Activated T-helper 1 cell treated with anti-CD3 and anti-CD28 coated beads, Interleukin-2, amount 50 U/mL, for 16 hours (primary cell): Measurements from ENCODE around the gene CTAG1B.
"Not testable (repeated sequence)": the region's sequence is repeated elsewhere in the genome, so short reads cannot be mapped to it uniquely, and the experiment has no call there.

ENCODE experiments used
- DNase-seq, 2 donors: peaks; one replicate each; pipeline ENCODE4 v3.0.0-alpha.2; 2020; ENCODE audit warnings: low read depth in 1 of 2, low spot score in 1 of 2

The CTAG1B gene

DNA sequence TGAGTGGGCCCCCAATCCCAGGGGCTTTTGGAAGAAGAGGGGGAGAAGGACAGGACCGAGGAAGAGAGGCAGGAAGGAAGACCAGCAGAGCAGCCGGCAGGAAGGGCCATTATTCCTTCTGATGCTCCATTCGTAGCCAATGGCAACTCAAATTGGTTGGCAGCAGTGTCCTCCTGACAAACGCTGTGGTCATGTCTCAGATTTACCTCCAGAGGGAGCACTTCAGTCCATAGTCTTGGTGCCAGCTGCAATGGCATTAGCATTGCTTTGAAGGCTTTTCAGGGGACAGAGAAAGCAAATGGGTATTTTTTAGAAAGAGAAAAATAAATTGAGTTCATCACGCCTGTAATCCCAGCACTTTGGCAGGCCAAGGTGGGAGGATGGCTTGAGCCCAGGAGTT, 9.9 kb upstream of the CTAG1B start:
- DNase-seq = not testable (repeated sequence)

DNA sequence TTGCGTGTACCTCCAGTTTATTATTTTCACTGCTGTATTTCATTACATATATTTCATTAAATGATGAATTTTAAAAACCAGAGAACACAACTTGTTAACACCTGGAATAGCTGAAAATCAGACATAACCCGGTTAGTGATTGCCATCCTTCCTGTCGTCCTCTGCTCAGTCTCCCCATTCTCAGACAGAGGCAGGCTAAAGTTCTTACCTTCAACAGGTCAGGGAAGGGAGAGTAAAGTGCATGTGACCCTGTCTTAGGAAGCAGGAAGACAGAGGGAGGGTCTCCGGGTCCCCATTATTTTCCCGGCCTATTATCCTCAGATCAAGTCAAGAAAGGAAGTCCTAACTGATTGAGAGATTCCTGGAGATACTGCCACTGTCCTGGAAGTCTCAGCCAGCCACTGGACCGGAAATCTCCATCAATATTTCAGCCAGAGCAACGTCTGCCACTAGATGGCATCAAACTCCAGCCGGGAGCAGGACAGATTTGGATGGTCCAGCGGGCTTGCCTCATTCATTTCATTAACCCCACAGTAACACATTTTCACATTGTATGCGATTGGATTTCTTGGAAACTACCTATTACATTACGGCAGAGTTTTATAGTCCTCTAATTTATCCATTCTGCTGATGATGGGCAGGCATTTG, 1.8 kb upstream of the CTAG1B start:
- DNase-seq = not testable (repeated sequence)

DNA sequence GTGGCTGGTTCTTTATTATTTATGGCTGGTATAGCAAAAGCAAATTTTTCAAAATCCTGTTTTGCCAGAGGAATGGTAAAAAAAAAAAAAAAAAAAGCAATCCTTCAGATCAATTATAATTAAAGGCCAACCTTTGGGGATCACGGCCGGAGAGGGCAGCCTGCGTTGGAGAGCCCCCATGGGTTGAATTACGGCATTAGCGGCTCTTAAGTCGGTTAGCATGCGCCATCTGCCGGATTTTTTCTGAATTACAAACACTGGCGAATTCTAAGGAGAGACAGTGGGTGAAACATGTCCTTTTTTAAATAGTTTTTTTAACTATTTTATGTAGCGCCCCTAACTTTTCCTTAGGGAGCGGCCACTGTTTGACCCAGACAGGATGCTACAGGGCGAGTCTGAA, 5.5 kb downstream of the CTAG1B start:
- DNase-seq = not testable (repeated sequence)

DNA sequence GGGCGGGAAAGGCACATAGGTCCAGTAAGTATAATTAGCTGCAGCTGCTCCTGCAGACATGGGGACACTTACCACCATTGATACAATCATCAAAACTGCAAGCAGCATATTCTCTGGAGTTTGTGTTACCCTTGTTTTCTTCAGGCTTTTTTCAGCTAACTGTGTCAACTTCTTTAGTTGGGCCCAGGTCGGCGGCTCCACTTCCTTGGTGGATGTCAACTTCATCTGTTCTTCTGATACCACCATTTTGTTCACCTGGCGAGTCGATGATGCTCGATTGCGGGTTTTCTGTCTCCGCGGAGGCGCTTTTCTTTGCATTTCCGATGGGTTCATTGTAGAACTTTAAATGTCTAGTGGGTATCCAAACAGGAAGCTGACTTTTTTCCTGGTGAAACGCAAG, 7.9 kb downstream of the CTAG1B start:
- DNase-seq = not testable (repeated sequence)

DNA sequence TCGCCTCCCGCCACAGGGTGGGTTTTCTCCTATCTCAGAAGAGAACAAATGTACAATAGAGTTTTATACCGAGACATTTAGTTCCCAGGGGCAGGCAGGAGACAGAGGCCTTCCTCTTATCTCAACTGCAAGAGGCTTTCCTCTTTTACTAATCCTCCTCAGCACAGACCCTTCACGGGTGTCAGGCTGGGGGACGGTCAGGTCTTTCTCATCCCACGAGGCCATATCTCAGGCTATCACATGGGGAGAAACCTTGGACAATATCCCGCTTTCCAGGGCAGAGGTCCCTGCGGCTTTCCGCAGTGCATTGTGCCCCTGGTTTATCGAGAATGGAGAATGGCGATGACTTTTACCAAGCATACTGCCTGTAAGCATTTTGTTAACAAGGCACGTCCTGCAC, 10.3 kb downstream of the CTAG1B start:
- not testable (repeated sequence) for DNase-seq

DNA sequence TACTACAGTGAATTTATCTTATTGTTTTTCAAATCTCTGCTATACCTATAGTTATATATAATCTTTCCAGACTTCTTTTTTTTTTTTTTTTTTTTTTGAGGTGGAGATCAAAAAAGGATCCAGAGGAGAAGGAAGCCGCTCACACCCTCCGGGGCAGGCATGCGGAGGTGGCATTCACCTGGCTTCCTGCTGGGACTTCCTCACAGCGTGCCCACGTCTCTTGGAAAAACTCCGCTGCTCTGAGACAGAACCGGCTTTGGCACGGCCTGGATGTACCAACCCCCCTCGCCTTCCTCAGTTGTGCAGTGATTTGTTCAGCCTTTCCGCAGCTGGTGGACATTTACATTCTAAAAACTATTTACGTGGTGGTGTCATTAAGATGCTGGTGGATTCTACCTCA, 11.1 kb downstream of the CTAG1B start:
- not testable (repeated sequence) for DNase-seq

DNA sequence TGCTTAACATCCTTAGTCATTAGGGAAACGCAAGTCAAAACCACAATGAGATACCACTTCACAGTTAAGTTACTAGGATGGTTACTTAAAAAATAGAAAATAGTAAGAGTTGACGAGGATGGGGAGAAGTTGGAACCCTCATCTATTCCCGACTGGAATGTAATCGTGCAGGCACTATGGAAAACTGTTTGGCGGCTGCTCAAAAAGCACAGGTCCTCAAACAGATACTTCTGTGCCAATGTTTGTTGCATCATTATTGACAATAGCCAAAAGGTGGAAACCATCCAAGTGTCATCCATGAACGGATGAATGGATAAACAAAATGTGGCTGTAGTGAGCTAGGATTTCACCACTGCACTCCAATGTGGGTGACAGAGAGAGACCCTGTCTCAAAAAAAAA, 11.7 kb downstream of the CTAG1B start:
- DNase-seq = no peak

DNA sequence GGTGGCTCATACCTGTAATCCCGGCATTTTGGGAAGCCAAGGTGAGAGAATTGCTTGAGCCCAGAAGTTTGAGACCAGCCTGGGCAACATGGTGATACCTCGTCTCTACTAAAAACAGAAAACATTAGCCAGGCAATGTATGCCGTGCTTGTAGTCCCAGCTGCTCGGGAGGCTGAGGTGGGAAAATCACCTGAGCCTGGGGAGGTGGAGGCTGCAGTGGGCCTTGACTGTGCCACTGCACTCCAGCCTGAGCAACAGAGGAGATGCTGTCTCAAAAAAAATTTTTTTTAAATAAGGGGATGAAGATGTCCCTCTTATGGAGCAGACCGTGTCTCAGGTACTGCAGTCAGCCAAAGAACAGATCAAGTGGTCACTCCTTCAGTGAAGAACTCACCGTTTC, 13.5 kb downstream of the CTAG1B start:
- DNase-seq = no peak

DNA sequence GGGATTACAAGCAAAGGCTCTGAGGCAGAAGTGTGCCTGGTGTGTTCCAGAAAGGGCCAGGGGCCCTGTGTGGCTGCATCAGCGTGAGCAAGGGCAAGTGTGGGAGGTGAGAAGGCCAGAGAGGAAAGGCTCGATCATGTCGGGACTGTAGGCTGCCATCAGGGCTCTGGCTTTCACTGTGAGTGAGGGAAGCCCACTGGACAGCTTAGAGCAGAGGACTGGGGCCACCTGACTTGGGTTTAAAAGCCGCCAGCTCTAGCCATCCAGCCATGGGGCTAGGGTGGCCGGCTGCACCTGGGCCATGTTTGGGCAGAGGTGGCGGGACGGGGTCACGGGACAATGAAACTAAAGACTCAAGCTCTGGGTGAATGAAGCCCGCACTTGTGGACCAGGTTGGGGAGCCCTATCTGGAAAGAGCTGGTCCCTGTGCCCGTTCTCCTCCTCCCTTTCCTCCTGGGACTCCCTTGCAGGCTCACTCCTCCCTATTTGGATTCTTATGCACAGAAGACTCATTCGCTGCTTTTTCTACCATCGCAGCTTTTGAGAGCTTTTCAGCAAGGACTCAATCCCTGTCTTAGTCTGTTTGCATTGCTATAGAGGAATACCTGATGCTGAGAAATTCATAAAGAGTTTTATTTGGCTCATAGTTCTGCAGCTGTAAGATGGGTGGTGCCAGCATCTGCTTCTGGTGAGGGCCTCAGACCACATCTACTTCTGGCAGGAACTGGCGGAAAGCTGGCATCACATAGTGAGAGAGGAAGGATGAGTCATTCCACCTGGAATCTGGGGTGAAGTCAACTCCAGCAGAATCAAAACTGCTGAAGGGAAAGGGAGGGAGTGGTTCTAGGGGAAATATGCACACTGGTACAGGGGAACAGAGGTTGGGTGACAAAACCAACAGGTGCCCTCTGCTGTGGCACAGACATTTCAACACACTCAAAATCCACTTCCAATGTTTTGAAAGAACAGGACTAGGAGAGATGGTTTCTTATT, 15.3 kb downstream of the CTAG1B start:
- DNase-seq = no peak

DNA sequence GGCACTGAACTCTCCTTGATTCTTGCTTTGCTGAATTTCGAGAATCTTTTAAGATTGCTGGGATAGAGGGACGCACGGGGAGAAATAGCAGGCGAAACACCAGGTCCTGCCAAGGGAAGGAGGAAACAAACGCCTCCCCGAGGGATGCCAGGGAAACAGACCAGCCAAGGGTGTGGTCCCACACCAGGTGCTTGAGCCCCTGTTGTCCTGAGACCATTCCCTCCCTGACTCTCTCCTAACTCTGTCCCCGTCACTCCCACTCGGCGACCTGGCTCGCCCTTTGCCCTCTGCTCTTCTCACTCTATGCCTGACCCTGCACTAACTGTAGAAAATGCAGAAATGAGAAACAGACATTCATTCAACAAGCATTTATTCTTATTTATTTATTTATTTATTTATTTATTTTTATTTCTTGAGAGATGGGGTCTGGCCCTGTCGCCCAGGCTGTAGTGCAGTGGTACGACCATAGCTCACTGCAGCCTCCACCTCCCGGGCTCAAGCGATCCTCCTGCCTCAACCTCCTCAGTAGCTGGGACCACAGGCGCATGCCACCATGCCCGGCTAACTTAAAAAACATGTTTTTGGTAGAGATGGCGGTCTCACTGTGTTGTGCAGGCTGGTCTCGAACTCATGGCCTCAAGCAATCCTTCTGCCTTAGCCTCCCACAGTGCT, 16.2 kb downstream of the CTAG1B start:
- no peak for DNase-seq

DNA sequence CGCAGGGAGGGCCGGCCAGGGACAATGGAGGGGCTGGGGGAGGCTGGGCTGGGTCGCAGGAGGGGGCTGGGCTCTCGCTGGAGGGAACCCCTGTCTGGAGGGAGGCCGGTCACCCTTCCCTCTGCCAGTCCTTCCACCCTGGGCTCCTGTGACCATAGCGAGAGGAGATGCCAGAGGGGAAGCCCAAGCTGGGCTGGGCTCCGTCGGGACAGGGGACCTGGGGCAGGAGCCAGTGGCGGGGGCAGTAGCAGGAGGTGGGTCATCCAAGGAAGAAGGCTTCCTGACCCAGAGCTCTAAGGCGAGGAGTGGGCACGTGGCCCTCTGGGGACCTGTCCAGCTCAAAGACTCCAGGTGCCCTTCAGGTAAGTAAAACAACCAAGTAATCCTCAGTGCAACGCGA, 16.9 kb downstream of the CTAG1B start:
- DNase-seq = no peak

DNA sequence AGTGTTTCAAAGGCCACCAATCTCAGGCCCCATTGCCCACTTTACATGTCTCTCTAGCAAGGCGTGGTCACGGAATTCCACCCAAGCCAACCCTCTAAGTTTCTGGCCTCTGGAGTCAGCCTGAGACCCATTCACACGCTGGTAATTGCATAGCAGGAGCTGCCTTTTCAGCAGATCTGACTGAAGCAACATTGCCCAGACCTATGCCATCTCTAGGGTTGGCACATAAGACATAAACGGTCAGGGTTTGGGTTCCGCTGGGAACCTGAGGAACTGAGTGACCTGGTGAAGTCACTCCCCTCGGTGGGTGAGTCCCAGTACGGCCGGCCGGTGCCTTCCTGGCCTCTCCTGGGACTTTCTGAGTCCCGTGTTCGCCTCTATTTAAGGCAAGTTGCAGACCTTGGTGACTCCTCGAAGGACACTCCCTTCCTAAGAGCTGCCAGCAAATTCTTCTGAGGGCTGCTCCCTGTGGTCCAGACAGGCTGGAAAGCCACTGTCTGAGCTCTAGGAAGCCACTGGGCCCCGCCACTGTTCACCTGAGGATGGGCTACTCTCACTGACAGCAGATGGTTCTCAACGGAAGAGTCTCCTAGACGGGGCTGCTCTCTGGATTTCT, 18.2 kb downstream of the CTAG1B start:
- no peak for DNase-seq

DNA sequence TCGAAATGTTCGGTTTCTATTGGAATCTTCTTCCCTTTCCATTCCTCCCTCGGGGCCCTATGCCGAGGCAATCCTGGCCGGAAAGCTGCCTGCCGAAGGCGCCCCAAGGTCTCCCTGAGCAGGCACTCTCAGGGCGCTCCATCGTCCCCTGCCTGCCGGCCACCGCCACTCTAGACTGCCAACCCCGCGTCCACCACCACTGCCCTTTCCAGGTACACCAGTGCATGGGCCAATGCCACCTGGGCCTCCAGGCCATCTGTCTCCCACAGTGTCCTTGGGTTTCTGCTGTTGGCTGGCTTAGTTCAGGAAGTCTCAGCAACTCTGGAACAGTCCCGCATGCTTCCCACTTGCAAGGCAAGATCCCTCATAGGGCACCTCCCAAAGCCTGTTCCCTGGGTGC, 19.6 kb downstream of the CTAG1B start:
- DNase-seq = no peak

DNA sequence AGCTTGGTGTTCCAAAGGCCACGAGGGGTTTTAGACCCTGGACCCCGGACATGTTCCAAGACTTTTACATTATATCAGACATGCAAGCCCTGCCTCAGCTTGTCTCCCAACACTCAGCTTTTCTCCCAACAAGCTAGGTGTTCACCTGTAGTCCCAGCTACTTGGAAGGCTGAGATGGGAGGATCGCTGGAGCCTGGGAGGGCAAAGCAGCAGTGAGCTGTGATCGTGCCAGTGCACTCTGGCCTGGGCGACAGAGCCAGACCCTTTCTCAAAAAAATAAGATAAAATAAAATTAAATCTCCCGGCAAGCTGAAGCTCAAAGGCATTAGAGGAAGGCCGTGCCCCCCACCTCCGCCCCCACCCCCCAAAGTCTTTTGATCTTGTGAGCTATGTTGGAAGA, 20.4 kb downstream of the CTAG1B start:
- no peak for DNase-seq

DNA sequence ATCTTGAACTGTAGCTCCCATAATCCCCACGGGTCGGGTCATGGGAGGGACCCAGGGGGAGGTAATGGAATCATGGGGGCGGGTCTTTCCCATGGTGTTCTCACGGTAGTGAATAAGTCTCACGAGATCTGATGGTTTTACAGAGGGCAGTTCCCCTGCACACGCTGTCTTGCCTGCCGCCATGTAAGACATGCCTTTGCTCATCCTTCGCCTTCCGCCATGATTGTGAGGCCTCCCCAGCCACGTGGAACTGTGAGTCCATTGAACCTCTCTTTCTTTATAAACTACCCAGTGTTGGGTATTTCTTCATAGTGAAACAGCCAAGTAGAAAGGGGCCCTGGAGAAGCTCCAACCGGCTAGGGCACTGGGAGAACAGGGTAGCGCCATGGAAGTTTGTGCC, 21.9 kb downstream of the CTAG1B start:
- no peak for DNase-seq

DNA sequence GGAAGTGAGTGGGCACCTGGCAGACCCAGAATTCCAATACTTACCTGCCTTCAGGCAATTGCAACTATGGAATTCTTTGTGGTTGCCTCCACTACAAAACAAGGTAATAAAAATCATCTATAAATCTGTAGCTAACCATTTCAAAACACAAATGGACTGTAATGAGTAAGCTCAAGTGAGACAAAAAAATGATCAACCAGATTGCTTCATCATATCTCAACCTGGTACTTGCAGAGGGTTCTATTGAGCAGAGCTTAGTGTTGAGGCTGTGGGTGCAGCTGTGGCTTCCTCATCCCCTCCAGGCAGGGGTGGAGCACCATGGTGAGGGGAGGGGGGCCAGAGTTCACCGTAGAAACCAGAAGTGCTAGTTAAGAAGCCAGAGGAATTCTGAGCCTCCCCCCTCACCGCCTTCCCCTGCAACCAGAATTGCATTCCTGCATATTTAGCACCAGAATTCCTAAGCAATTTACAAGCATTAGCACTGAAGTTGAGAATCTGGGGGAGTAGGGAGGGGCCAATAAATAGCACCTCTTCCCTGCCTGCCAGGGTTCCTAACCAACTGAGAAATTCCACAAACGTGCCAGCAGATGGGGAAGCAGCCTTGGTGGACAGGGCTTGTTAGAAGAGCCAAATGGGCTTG, 22.7 kb downstream of the CTAG1B start:
- DNase-seq = no peak

DNA sequence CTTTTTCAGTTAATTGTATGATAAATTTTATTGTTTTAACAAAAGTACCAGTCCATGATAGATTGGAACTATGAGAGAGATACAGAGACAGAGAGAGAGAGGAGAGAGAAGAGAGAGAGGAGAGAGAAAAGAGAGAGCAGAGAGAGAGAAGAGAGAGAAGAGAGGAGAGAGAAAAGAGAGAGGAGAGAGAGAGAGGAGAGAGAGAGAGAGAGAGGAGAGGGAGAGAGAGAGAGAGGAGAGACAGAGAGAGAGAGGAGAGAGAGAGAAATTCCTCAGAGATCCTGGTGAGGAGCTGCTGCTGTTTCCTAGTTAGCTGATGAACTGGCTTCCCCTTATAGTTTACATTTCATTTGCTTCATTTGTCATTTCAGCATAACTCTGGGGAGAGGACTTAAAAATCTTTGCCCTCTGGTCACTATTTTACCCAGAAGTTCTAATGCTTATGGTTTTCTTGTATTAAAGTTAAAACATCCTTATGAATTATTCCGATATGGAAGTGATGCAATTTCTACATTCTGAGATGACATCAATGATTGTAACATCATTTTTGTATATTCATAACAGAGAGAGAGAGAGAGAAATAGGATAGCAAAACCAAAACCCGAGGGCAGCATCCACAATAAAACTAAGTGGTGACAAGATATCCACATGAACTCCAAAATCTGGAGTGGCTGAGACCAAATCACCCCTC, 23.4 kb downstream of the CTAG1B start:
- no peak for DNase-seq

DNA sequence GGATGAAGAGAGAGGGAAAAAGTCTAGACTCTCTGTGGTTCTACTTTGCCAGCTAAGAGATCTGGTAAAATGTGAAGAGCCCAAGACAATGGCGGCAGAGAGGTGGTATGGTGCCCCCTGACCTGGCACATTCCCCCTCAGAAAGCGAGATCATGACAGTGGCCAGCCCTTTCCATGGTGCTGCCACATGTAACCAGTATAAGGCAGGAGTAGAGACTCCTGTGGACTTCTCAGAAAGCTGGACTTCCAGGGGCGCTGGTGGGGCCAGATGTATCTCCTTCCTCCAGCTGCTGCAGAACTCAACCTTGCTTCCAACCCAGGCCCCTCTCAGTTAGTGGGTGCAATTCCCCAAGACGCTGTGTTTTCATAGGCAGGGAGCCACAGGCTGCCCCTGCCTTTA, 24.6 kb downstream of the CTAG1B start:
- DNase-seq = no peak

DNA sequence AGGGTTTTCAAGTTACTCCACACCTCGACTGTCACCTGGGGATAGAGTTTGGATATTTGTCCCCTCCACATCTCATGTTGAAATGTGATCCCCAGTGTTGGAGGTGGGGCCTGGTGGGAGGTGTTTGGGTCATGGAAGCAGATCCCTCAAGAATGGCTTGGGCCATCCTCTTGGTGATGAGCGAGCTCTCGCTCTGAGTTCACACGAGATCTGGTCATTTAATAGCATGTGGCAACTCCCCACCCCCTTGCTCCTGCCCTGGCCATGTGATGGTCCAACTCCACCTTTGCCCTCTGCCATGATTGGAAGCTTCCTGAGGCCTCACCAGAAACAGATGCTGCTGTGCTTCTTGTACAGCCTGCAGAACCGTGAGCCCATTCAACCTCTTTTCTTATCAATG, 25.9 kb downstream of the CTAG1B start:
- no peak for DNase-seq

DNA sequence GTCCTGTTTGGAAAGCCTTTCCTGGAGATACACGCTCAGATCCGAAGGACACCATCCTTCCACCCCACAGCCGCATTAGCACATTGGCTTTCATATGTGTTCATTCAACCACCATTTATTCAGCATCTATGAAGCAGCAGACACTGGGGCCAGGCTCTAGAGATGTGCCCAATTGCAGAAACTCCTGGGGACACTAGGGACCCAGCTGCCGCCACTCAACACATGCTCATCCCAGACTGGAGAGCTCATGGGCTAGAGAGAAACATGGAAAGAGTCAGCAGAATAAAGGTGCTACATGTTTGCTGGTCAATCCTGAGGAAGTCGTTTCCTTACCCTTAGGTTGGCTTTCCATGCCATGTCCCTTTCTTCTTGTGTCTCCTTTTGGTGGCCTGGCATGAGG, 26.6 kb downstream of the CTAG1B start:
- no peak for DNase-seq
